ENCODE data around the gene ZBTB16.

Gene ZBTB16

GRCh38 chr11:114116357-114116756, 56.8 kb downstream of the ZBTB16 start:
- DNase-seq (ENCODE audit: extremely low read depth, low read depth), result no peak
- H3K4me3 ChIP-seq (replicated peaks; ENCODE audit: low read depth, low read length), result no peak overlapping the region
- TF ChIP-seq CTCF (IDR thresholded peaks at IDR 0.05; ENCODE audit: low read depth, low read length, missing control alignments), result no peak

- TF ChIP-seq CTCF (IDR thresholded peaks at IDR 0.05; ENCODE audit: low read depth, low read length, missing control alignments), result no peak
- no peak overlapping the region for H3K4me3 ChIP-seq (replicated peaks; ENCODE audit: low read depth, low read length)
- DNase-seq (ENCODE audit: extremely low read depth, low read depth), result no peak
Measured at GRCh38 chr11:114116800-114117199, 57.3 kb downstream of the ZBTB16 start.

GRCh38 chr11:114120606-114121005, 61.1 kb downstream of the ZBTB16 start:
- no peak for TF ChIP-seq CTCF (IDR thresholded peaks at IDR 0.05; ENCODE audit: low read depth, low read length, missing control alignments)
- no peak for DNase-seq (ENCODE audit: extremely low read depth, low read depth)

GRCh38 chr11:114121138-114121537, 61.6 kb downstream of the ZBTB16 start:
- no peak for TF ChIP-seq CTCF (IDR thresholded peaks at IDR 0.05; ENCODE audit: low read depth, low read length, missing control alignments)
- no peak for DNase-seq (ENCODE audit: extremely low read depth, low read depth)
- H3K4me3 ChIP-seq (replicated peaks; ENCODE audit: low read depth, low read length), result no peak overlapping the region

More at GRCh38 chr11:114120606-114121005, 61.1 kb downstream of the ZBTB16 start:
- H3K4me3 ChIP-seq (replicated peaks; ENCODE audit: low read depth, low read length), result no peak overlapping the region

- DNase-seq (ENCODE audit: extremely low read depth, low read depth), result no peak
- no peak overlapping the region for H3K4me3 ChIP-seq (replicated peaks; ENCODE audit: low read depth, low read length)
- no peak for TF ChIP-seq CTCF (IDR thresholded peaks at IDR 0.05; ENCODE audit: low read depth, low read length, missing control alignments)
Measured at GRCh38 chr11:114121804-114122504, 62.4 kb downstream of the ZBTB16 start.

- DNase-seq (ENCODE audit: extremely low read depth, low read depth), result no peak
- no peak for TF ChIP-seq CTCF (IDR thresholded peaks at IDR 0.05; ENCODE audit: low read depth, low read length, missing control alignments)
- H3K4me3 ChIP-seq (replicated peaks; ENCODE audit: low read depth, low read length), result no peak overlapping the region
Measured at GRCh38 chr11:114122686-114123085, 63.2 kb downstream of the ZBTB16 start.

Data from HFF-Myc (cell line).